Activated CD4-positive, alpha-beta T cell treated with anti-CD3 and anti-CD28 coated beads, Interleukin-2, amount 10 ng/mL, durations not matched to agents 24 days and 14 days (primary cell): ENCODE measurements around the gene TRIM8. TPM values are rescaled to one million over a fixed set of nuclear protein-coding genes. Genes with fewer than 3 reads are reported as not detected.
"Not testable (repeated sequence)": the region's sequence is repeated elsewhere in the genome, so short reads cannot be mapped to it uniquely, and the experiment has no call there.

Experiments
- DNase-seq: peaks from one replicate; pipeline ENCODE4 v3.0.0; 2022
- H3K27ac Mint-ChIP-seq: one replicate; pipeline ENCODE4 v1.8.0; 2022; ENCODE audit warnings: mild to moderate bottlenecking, mixed read lengths
- H3K27me3 Mint-ChIP-seq: one replicate; pipeline ENCODE4 v1.8.0; 2022; ENCODE audit warnings: mixed read lengths
- H3K36me3 Mint-ChIP-seq: one replicate; pipeline ENCODE4 v1.8.0; 2022; ENCODE audit warnings: low read depth, mild to moderate bottlenecking, mixed read lengths
- H3K4me1 Mint-ChIP-seq: one replicate; pipeline ENCODE4 v1.8.0; 2021; ENCODE audit warnings: mixed read lengths
- H3K4me3 Mint-ChIP-seq: one replicate; pipeline ENCODE4 v1.8.0; 2022; ENCODE audit warnings: mild to moderate bottlenecking, moderate library complexity, mixed read lengths
- H3K9me3 Mint-ChIP-seq: one replicate; pipeline ENCODE4 v1.8.0; 2021; ENCODE audit warnings: mixed read lengths
- intact Hi-C: fragments of 100-400 bp; cut with micrococcal nuclease; formaldehyde crosslinking; loops from one replicate; pipeline ENCODE4 v1.15.1; 2023
- total RNA-seq: library from RNA; stranded (reverse); gene quantifications from 2 replicates; pipeline ENCODE4 v1.2.3, GENCODE V29; 2022

TRIM8 gene
- total RNA-seq, 1 donor from 2014 or later, result 85.5 TPM

- H3K27me3 Mint-ChIP-seq, result no peaks in the 10 kb centered on the region
- peaks cover 51% of the 10 kb centered on the region for H3K36me3 Mint-ChIP-seq
- no peak for DNase-seq
- peak overlapping the region; percentile 89 for H3K27ac Mint-ChIP-seq
- peaks cover 65% of the 10 kb centered on the region for H3K4me1 Mint-ChIP-seq
- intact Hi-C loops, result no loop called here
- peak overlapping the region; percentile 75 for H3K4me3 Mint-ChIP-seq
- no peaks in the 10 kb centered on the region for H3K9me3 Mint-ChIP-seq
Measured at GRCh38 chr10:102653060-102653459, 8.8 kb downstream of the TRIM8 start.

GRCh38 chr10:102654566-102654965 lies 10.3 kb downstream of the TRIM8 start:
- intact Hi-C loops, result no loop called here
- Mint-ChIP-seq H3K27me3 (no peaks in the 10 kb centered on the region), H3K9me3 (no peaks in the 10 kb centered on the region), H3K27ac (peak overlapping the region; percentile 42), H3K36me3 (peaks cover 53% of the 10 kb centered on the region), H3K4me3 (no peak overlapping the region), H3K4me1 (peaks cover 60% of the 10 kb centered on the region)
- DNase-seq, result no peak

DNA sequence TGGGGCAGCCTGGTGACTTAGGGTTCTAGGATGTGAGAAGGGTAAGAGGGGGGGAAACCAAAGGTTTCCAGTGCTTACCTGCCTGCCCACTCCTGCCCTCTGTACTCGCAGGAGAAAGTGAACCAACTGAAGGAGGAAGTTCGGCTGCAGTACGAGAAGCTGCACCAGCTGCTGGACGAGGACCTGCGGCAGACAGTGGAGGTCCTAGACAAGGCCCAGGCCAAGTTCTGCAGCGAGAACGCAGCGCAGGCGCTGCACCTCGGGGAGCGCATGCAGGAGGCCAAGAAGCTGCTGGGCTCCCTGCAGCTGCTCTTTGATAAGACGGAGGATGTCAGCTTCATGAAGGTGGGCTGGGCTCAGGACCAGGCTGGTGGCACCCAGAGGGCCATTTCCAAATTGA lies 10.7 kb downstream of the TRIM8 start:
- DNase-seq, result no peak
- H3K27me3 Mint-ChIP-seq, result no peaks in the 10 kb centered on the region
- H3K4me1 Mint-ChIP-seq, result peaks cover 60% of the 10 kb centered on the region
- H3K36me3 Mint-ChIP-seq, result peaks cover 53% of the 10 kb centered on the region
- H3K27ac Mint-ChIP-seq, result no peak overlapping the region
- intact Hi-C loops, result no loop called here
- no peak overlapping the region for H3K4me3 Mint-ChIP-seq
- H3K9me3 Mint-ChIP-seq, result no peaks in the 10 kb centered on the region

- Mint-ChIP-seq H3K4me1 (peaks cover 60% of the 10 kb centered on the region), H3K9me3 (no peaks in the 10 kb centered on the region), H3K27me3 (no peaks in the 10 kb centered on the region), H3K27ac (no peak overlapping the region), H3K36me3 (peaks cover 55% of the 10 kb centered on the region), H3K4me3 (no peak overlapping the region)
- intact Hi-C loops, result no loop called here
- no peak for DNase-seq
Measured at GRCh38 chr10:102656026-102656425, 11.7 kb downstream of the TRIM8 start.

DNA sequence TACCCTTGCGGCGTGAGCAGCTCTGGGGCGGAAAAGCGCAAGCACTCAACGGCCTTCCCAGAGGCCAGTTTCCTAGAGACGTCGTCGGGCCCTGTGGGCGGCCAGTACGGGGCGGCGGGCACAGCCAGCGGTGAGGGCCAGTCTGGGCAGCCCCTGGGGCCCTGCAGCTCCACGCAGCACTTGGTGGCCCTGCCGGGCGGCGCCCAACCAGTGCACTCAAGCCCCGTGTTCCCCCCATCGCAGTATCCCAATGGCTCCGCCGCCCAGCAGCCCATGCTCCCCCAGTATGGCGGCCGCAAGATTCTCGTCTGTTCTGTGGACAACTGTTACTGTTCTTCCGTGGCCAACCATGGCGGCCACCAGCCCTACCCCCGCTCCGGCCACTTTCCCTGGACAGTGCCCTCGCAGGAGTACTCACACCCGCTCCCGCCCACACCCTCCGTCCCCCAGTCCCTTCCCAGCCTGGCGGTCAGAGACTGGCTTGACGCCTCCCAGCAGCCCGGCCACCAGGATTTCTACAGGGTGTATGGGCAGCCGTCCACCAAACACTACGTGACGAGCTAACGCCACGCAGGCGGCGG lies 12.6 kb downstream of the TRIM8 start:
- H3K4me1 Mint-ChIP-seq, result peaks cover 60% of the 10 kb centered on the region
- no peaks in the 10 kb centered on the region for H3K27me3 Mint-ChIP-seq
- intact Hi-C loops, result no loop called here
- no peak overlapping the region for H3K27ac Mint-ChIP-seq
- peaks cover 55% of the 10 kb centered on the region for H3K36me3 Mint-ChIP-seq
- DNase-seq, result no peak
- H3K4me3 Mint-ChIP-seq, result no peak overlapping the region
- H3K9me3 Mint-ChIP-seq, result no peaks in the 10 kb centered on the region

DNA sequence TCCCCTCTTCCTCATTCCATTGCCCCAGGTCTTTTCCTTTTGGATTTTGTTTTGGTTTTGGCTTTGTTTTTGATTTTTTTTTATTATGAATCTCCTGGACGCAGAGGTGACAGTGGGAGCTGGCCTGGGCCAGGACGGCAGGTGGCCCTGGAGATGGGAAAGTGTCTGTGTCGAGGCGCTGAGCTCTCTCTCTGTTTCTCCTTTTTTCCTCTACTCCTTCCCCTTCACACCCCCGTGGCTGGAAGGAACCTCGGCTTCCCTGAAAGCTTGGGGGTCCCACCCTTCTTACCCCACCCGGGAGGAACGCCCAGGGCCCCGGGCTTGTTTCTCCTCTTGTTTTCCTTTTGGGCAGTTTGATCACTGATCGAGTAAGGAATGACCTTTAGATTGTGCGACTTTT lies 13.2 kb downstream of the TRIM8 start:
- Mint-ChIP-seq H3K27ac (no peak overlapping the region), H3K4me1 (peaks cover 57% of the 10 kb centered on the region), H3K27me3 (no peaks in the 10 kb centered on the region), H3K9me3 (no peaks in the 10 kb centered on the region), H3K36me3 (peaks cover 52% of the 10 kb centered on the region), H3K4me3 (no peak overlapping the region)
- intact Hi-C loops, result no loop called here
- DNase-seq, result no peak

DNA sequence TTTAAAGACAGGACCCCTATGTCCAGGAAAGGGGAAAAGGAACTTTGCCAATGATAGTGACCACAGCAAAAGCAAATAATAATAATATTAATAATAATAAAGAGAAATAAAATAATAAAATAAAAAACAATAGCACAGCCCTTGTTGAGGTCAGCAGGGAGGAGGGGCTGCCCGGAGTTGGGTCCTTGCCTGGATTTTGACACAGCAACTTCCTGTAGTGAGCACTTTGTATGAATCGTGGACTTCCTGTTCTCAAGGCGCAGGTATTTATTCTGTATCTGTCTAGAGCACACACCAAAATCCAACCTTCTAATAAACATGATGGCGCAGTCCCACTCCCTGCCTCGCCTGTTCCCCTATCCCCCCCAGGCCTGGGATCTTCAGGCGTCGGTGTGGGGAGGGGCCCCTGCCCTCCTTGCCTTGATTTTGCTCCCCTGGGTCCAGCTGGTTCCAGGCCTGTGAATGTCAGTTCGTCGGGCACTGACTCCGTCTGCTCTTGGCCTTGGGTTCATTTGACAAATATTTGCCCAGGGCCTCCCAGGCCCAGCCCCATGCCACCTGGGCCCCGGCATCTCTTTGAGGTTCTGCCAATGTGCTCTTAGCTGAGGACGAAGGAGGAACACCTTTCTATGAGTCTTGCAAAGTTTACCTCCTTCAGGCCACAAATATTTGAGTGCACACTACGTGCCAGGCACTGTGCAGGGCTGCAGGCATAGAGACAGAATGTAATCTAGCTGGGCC lies 13.9 kb downstream of the TRIM8 start:
- Mint-ChIP-seq H3K27ac (peak overlapping the region; percentile 83), H3K9me3 (no peaks in the 10 kb centered on the region), H3K4me1 (peaks cover 51% of the 10 kb centered on the region), H3K36me3 (peaks cover 47% of the 10 kb centered on the region), H3K27me3 (no peaks in the 10 kb centered on the region), H3K4me3 (peak overlapping the region; percentile 45)
- no peak for DNase-seq
- intact Hi-C loops, result no loop called here

- Mint-ChIP-seq H3K27me3 (no peaks in the 10 kb centered on the region), H3K4me1 (peaks cover 45% of the 10 kb centered on the region), H3K9me3 (no peaks in the 10 kb centered on the region), H3K4me3 (no peak overlapping the region), H3K27ac (peak overlapping the region; percentile 83), H3K36me3 (peaks cover 41% of the 10 kb centered on the region)
- DNase-seq, result no peak
- intact Hi-C loops, result no loop called here
Measured at GRCh38 chr10:102658802-102659201, 14.5 kb downstream of the TRIM8 start.

DNA sequence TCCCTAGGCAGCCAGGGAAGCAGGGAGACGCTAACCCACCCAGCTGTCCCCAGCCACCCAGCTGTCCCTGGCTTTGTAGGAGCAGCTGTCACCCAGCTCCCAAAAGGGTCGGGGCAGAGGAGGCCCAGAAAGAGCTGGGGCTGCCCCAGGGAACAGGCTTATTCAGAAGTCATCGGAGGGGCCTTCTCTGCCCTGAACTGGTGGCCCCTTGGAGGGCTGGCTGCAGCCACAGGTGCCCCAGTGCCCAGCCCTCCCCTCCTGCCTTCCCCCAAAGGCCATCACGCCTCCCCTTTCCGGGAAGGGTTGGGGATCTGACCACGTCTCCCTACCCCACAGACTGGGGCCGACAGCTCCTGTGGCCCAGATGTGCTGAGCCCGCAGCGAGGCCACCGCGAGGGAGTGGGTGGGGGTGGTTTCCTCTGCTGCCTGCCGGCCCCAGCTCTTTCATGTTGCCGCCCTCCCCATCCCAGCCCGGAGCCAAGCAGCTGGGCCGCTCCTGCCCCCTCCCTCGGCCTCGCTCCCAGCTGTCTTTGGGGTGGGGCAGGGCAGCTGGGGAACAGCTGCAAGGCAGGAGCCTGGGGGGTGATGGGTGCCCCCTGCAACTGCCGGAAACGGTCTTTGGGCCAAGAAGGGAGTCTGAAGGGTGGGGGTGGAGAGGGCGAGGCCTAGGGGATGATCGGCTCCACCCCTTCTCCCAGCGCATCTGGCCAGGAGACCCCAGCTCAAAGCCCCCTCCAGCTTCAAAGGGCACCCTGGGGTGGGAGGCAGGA lies 16.8 kb downstream of the TRIM8 start:
- Mint-ChIP-seq H3K9me3 (no peaks in the 10 kb centered on the region), H3K4me1 (peaks cover 37% of the 10 kb centered on the region), H3K36me3 (peaks cover 27% of the 10 kb centered on the region), H3K27ac (peak overlapping the region; percentile 88), H3K4me3 (peak overlapping the region; percentile 72), H3K27me3 (no peaks in the 10 kb centered on the region)
- peak; percentile 91 for DNase-seq
- intact Hi-C loops, result loop anchor here (1.0 to 5.0 kb wide), 4 partner anchors 9 to 51 kb away; partner anchors contain the start of genes ARL3 and SFXN2

- intact Hi-C loops, result loop anchor here (1.0 to 5.0 kb wide), 4 partner anchors 9 to 51 kb away; partner anchors contain the start of genes ARL3 and SFXN2
- H3K4me3 Mint-ChIP-seq, result peak overlapping the region; percentile 72
Measured at GRCh38 chr10:102661658-102662028, 17.4 kb downstream of the TRIM8 start.

GRCh38 chr10:102665904-102666509 lies 21.7 kb downstream of the TRIM8 start:
- Mint-ChIP-seq H3K4me1 (peaks cover 24% of the 10 kb centered on the region), H3K9me3 (no peaks in the 10 kb centered on the region), H3K36me3 (no peaks in the 10 kb centered on the region), H3K27me3 (no peaks in the 10 kb centered on the region), H3K27ac (no peak overlapping the region), H3K4me3 (no peak overlapping the region)
- intact Hi-C loops, result no loop called here
- peak; percentile 54 for DNase-seq

More at GRCh38 chr10:102661658-102662028, 17.4 kb downstream of the TRIM8 start:
- DNase-seq, result no peak
- H3K27ac Mint-ChIP-seq, result peak overlapping the region; percentile 88
- no peaks in the 10 kb centered on the region for H3K27me3 Mint-ChIP-seq
- H3K4me1 Mint-ChIP-seq, result peaks cover 37% of the 10 kb centered on the region
- H3K36me3 Mint-ChIP-seq, result peaks cover 21% of the 10 kb centered on the region
- no peaks in the 10 kb centered on the region for H3K9me3 Mint-ChIP-seq

GRCh38 chr10:102667411-102667810 lies 23.1 kb downstream of the TRIM8 start:
- not testable (repeated sequence) for H3K4me3 Mint-ChIP-seq, H3K9me3 Mint-ChIP-seq

DNA sequence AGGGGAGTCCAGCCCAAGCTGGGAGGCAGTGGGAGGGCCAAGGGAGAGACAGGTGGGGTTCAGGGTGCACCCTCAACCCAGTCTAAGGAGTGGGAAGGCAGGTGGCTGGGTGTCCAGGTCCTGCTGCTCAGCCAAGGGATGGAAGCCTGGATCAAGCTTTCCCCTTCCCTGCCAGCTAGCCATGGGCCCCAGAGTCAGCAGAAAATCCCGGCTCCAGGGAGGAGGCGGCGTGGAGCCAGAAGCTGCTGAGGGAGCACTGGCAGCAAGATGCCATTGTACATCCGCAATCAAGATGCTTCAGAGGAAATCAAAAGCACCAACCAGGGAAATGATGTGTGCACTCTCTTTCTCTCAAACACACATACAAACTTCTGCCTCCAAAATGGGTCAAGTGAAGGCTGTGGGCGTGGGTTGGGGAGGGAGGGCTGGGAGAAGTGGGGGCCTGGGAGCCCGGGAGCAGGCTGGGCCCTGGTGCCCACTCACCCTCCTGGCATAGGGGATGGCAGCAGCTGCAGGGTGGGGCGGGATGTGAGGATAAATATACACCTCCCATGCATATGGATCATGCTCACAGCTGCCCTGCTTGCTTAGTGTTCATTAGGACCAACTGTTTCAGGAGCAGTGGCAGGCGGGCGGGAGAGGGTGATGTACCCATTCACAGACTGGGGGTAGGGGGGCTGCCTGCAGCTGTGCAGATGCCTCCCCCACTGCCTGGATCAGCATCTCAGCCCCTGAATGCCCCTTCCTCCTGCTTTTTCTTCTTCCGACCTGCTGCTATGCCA lies 24.2 kb downstream of the TRIM8 start:
- peak; percentile 53 for DNase-seq
- Mint-ChIP-seq H3K4me3 (no peak overlapping the region), H3K27ac (peak overlapping the region; percentile 15), H3K27me3 (no peaks in the 10 kb centered on the region), H3K36me3 (no peaks in the 10 kb centered on the region), H3K9me3 (no peaks in the 10 kb centered on the region), H3K4me1 (peaks cover 14% of the 10 kb centered on the region)
- intact Hi-C loops, result no loop called here

More at GRCh38 chr10:102667411-102667810, 23.1 kb downstream of the TRIM8 start:
- H3K27me3 Mint-ChIP-seq, DNase-seq, intact Hi-C loops, H3K36me3 Mint-ChIP-seq, H3K27ac Mint-ChIP-seq: not testable (repeated sequence)
- peaks cover 14% of the 10 kb centered on the region for H3K4me1 Mint-ChIP-seq
